OCI-LY7 (cell line): ENCODE results near the gene C8A. TPM values are rescaled to one million over a fixed set of nuclear protein-coding genes. Genes with fewer than 3 reads are reported as not detected.

ENCODE experiments used
- BruUV-seq: library from RNA; stranded (reverse); fragments of 400-500 nt; replicated peaks from 2 replicates; lab custom pipeline; 2021; lab: Mats Ljungman, UMichigan
- CTCF ChIA-PET: fragments of 300-600 bp; sonication (Branson Sonifier 250); formaldehyde crosslinking; loops from one replicate; lab custom pipeline; 2022; ENCODE audit warnings: antibody characterized with exemption; ENCODE audit not compliant: unreplicated experiment; lab: Charles Lee
- POLR2A ChIA-PET: fragments of 300-600 bp; sonication (Branson Sonifier 250); formaldehyde crosslinking; loops from one replicate; lab custom pipeline; 2022; ENCODE audit warnings: antibody characterized with exemption; lab: Charles Lee
- DNase-seq: peaks from one replicate; pipeline ENCODE4 v3.0.0-alpha.2; 2015; ENCODE audit warnings: low spot score
- H2AFZ ChIP-seq: fragments of 200-600 bp; sonication (generic), shearing (Covaris generic); 2 replicates; pipeline ENCODE4 v1.6.1; 2014; ENCODE audit warnings: mild to moderate bottlenecking, antibody characterized with exemption, low read length, moderate library complexity
- H3K27ac ChIP-seq: fragments of 200-600 bp; sonication (generic); 2 replicates; pipeline ENCODE4 v1.5.1; 2014; ENCODE audit warnings: mixed run types, low read depth, mild to moderate bottlenecking, moderate library complexity, low read length, inconsistent platforms; ENCODE audit not compliant: poor library complexity, severe bottlenecking
- H3K36me3 ChIP-seq: fragments of 200-600 bp; sonication (generic); 2 replicates; pipeline ENCODE4 v1.6.1; 2014; ENCODE audit warnings: mild to moderate bottlenecking, antibody characterized with exemption, low read length, moderate library complexity, mixed read lengths; ENCODE audit not compliant: insufficient read depth
- H3K4me1 ChIP-seq: fragments of 200-600 bp; sonication (generic); 2 replicates; pipeline ENCODE4 v1.5.1; 2014; ENCODE audit warnings: mild to moderate bottlenecking, low read length; ENCODE audit not compliant: insufficient read depth, poor library complexity, severe bottlenecking
- H3K4me2 ChIP-seq: fragments of 200-600 bp; sonication (generic); 2 replicates; pipeline ENCODE4 v1.6.1; 2014; ENCODE audit warnings: mild to moderate bottlenecking, low read length
- H3K4me3 ChIP-seq: fragments of 200-600 bp; sonication (generic); 2 replicates; pipeline ENCODE4 v1.5.1; 2014; ENCODE audit warnings: mild to moderate bottlenecking, low read depth, low read length; ENCODE audit not compliant: poor library complexity, severe bottlenecking
- H3K79me2 ChIP-seq: fragments of 200-600 bp; sonication (generic); 2 replicates; pipeline ENCODE4 v1.6.1; 2016; ENCODE audit warnings: low read depth, mild to moderate bottlenecking, low read length, moderate library complexity, mixed read lengths; ENCODE audit not compliant: insufficient read depth
- H3K9me2 ChIP-seq: fragments of 200-600 bp; sonication (generic); 2 replicates; pipeline ENCODE4 v1.6.1; 2016; ENCODE audit warnings: mild to moderate bottlenecking, low read length, mixed read lengths; ENCODE audit not compliant: insufficient read depth
- H3K9me3 ChIP-seq: fragments of 200-600 bp; sonication (generic); 2 replicates; pipeline ENCODE4 v1.6.1; 2014; ENCODE audit warnings: mild to moderate bottlenecking, mixed run types, low read length, mixed read lengths
- H4K20me1 ChIP-seq: fragments of 200-600 bp; sonication (generic); 2 replicates; pipeline ENCODE4 v1.6.1; 2014; ENCODE audit warnings: mild to moderate bottlenecking, antibody characterized with exemption, low read length, moderate library complexity, mixed read lengths; ENCODE audit not compliant: insufficient read depth
- EZH2phosphoT487 ChIP-seq: fragments of 200-600 bp; sonication (generic); IDR thresholded peaks from 2 replicates; pipeline ENCODE4 v1.6.1; 2018; ENCODE audit warnings: low read depth, borderline replicate concordance, mild to moderate bottlenecking, mixed run types, antibody characterized with exemption, low read length, moderate library complexity, mixed read lengths
- intact Hi-C: fragments of 100-400 bp; cut with micrococcal nuclease; formaldehyde crosslinking; loops from one replicate; pipeline ENCODE4 v1.10.0; 2022; ENCODE audit not compliant: unreplicated experiment
- total RNA-seq, 2 experiments: library from RNA; depleted of rRNA in 1 of 2; stranded (reverse); fragments of >200 nt in 1 of 2; shearing (Covaris generic) in 1 of 2; gene quantifications; 2 replicates each; pipeline ENCODE4 v1.2.3, GENCODE V29; 2014 to 2022
- TF ChIP-seq, protein P1 (sequence below): fragments of 200-600 bp; sonication (generic); conservative IDR thresholded peaks from 2 replicates; pipeline ENCODE4 v1.5.1; 2014; ENCODE audit warnings: mild to moderate bottlenecking, antibody characterized with exemption, low read length, moderate library complexity, mixed read lengths

The C8A gene
- total RNA-seq, 2 experiments from 2014 or later = not detected

DNA sequence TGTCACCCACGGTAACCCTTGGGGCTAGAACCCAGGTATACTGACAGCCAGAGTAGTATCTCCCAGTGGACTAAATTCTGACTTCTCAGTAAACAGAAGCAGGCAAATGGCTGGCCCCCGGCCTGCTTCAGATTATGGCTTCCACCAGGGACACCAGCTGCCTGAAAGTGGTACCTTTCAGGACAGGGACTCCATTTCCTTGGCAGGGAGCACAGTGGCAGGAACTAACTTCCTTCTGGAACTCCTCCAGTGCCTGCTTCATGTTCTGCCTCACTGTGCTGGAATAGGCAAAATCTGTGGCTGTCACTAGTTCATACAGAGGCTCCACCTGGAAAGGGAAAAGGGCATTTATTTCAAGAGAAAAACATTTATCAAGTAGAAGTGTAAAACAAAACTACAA lies 78.6 kb downstream of the C8A start:
- Histone ChIP-seq H3K27ac (no peak overlapping the region), H3K4me1 (no peaks in the 10 kb centered on the region), H3K9me3 (no peaks in the 10 kb centered on the region), H4K20me1 (no peaks in the 10 kb centered on the region), H3K4me2 (no peak overlapping the region), H3K9me2 (no peaks in the 10 kb centered on the region), H3K4me3 (no peak overlapping the region), H2AFZ (no peak overlapping the region), H3K79me2 (no peaks in the 10 kb centered on the region), H3K36me3 (no peaks in the 10 kb centered on the region)
- no peak for TF ChIP-seq EZH2phosphoT487
- TF ChIP-seq, protein P1, sequence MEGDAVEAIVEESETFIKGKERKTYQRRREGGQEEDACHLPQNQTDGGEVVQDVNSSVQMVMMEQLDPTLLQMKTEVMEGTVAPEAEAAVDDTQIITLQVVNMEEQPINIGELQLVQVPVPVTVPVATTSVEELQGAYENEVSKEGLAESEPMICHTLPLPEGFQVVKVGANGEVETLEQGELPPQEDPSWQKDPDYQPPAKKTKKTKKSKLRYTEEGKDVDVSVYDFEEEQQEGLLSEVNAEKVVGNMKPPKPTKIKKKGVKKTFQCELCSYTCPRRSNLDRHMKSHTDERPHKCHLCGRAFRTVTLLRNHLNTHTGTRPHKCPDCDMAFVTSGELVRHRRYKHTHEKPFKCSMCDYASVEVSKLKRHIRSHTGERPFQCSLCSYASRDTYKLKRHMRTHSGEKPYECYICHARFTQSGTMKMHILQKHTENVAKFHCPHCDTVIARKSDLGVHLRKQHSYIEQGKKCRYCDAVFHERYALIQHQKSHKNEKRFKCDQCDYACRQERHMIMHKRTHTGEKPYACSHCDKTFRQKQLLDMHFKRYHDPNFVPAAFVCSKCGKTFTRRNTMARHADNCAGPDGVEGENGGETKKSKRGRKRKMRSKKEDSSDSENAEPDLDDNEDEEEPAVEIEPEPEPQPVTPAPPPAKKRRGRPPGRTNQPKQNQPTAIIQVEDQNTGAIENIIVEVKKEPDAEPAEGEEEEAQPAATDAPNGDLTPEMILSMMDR = no peak
- intact Hi-C loops = no loop called here
- DNase-seq = no peak
- no TSS peak for BruUV-seq
- POLR2A ChIA-PET = interaction anchor here (0.5 to 1.4 kb wide), 2 partner anchors 8 to 138 kb away, joined by 3 read pairs; no protein-coding TSS in a partner anchor
- CTCF ChIA-PET = no interaction called here

DNA sequence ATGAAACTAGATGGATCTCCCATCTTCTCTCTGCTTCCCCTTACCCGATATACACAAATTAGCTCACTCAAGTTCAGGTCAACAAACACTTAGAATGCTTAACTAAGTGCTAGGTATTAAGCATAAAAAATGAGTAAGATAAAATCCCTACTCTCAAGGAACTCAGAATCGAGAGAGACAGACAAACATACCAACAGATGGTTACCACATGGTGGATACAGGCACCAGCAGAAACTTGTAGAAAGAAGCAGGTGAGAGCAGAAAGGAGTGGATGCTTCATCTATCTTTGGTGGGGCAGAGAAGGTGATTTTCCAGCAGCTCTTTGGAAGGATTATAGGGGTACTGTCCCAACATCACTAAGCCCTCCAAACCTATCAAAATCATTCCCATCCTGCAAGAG lies 79.0 kb downstream of the C8A start:
- Histone ChIP-seq H3K9me3 (no peaks in the 10 kb centered on the region), H3K4me1 (no peaks in the 10 kb centered on the region), H4K20me1 (no peaks in the 10 kb centered on the region), H3K36me3 (no peaks in the 10 kb centered on the region), H3K27ac (no peak overlapping the region), H3K4me3 (no peak overlapping the region), H3K9me2 (no peaks in the 10 kb centered on the region), H3K4me2 (no peak overlapping the region), H2AFZ (no peak overlapping the region), H3K79me2 (no peaks in the 10 kb centered on the region)
- ChIA-PET CTCF (no interaction called here), POLR2A (interaction anchor here (1.4 kb wide), 1 partner anchor 9 kb away, joined by 3 read pairs; no protein-coding TSS in a partner anchor)
- TF ChIP-seq EZH2phosphoT487 = no peak
- TF ChIP-seq, protein P1 = no peak
- BruUV-seq = no TSS peak
- DNase-seq = no peak
- intact Hi-C loops = no loop called here

DNA sequence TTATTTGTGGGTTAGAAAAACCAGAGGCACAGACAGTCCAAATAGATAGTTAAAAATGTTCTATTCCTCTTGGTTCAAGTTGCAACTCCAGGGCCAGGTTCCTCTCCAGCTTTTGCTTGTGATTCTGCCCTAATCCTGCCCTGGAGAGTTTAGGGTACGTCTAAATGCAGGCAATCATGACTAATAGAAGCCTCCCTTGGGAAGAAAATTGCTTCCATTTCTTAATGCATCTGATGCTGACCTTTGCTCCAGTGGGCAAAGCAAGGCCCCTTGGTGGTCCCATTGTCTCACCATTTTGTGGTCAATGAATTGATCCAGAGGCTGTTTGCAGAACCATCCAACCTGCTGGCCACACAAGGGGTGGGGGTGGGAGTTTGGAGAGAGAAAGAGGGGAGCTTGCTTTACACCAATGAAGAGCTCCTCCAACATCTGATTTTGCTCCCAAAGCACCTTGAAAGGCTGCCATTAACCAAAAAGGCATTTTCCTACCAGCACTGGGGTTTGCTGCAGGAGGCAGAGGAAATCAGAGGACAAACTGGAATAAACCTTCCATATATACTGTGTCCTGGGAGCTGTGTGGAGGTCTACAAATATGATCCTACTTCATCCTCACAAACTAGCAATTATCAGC lies 79.9 kb downstream of the C8A start:
- TF ChIP-seq, protein P1 = no peak
- TF ChIP-seq EZH2phosphoT487 = no peak
- ChIA-PET POLR2A (interaction anchor here (0.6 kb wide), 1 partner anchor 10 kb away, joined by 3 read pairs; no protein-coding TSS in a partner anchor), CTCF (no interaction called here)
- Histone ChIP-seq H4K20me1 (no peaks in the 10 kb centered on the region), H3K4me2 (no peak overlapping the region), H3K4me3 (no peak overlapping the region), H3K36me3 (no peaks in the 10 kb centered on the region), H2AFZ (no peak overlapping the region), H3K9me3 (no peaks in the 10 kb centered on the region), H3K9me2 (no peaks in the 10 kb centered on the region), H3K27ac (no peak overlapping the region), H3K4me1 (no peaks in the 10 kb centered on the region), H3K79me2 (no peaks in the 10 kb centered on the region)
- BruUV-seq = no TSS peak
- intact Hi-C loops = no loop called here
- no peak for DNase-seq
